ENCODE results near the gene HORMAD2.

DNA sequence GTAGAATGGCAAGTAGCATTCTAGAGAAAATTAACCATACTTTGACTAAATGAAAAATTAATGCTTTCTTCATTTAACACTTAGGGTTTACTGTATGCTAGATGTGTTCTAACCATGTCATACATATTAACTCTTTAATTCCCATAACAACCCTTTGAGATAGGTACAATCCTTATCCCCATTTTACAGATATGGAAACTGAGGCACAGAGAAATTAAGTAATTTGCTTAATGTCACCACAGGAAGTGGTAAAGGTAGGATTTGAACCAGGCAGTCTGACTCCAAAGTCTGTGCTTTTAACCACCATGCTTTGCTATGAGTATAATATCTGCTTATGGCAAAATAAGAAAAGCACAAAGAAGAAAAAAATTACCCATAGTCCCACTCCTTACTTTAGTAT, 106.8 kb downstream of the HORMAD2 start:
- TF ChIP-seq POLR2A (IDR thresholded peaks at IDR 0.05) (no peak), CTCF (IDR thresholded peaks at IDR 0.05) (no peak), POLR2AphosphoS5 (IDR thresholded peaks at IDR 0.05) (no peak)
